Measurements from ENCODE around the gene MAD1L1.
"Not testable (repeated sequence)": the region's sequence is repeated elsewhere in the genome, so short reads cannot be mapped to it uniquely, and the experiment has no call there.

MAD1L1 gene

GRCh38 chr7:1978656-1979590 is 253.8 kb downstream of the MAD1L1 start:
- in situ Hi-C loops (cut with MboI; ENCODE audit: low sequenced_read_pairs) = no loop called here

- in situ Hi-C loops (cut with MboI; ENCODE audit: low sequenced_read_pairs) = no loop called here
Measured at GRCh38 chr7:1977876-1978441, 254.8 kb downstream of the MAD1L1 start.

GRCh38 chr7:1977059-1977875 is 255.5 kb downstream of the MAD1L1 start:
- in situ Hi-C loops (cut with MboI; ENCODE audit: low sequenced_read_pairs) = no loop called here

GRCh38 chr7:1976521-1976920 is 256.2 kb downstream of the MAD1L1 start:
- in situ Hi-C loops (cut with MboI; ENCODE audit: low sequenced_read_pairs) = not testable (repeated sequence)

GRCh38 chr7:1975581-1975980 is 257.2 kb downstream of the MAD1L1 start:
- in situ Hi-C loops (cut with MboI; ENCODE audit: low sequenced_read_pairs) = no loop called here

- in situ Hi-C loops (cut with MboI; ENCODE audit: low sequenced_read_pairs) = no loop called here
Measured at GRCh38 chr7:1975179-1975578, 257.6 kb downstream of the MAD1L1 start.

GRCh38 chr7:1974290-1975101 is 258.2 kb downstream of the MAD1L1 start:
- in situ Hi-C loops (cut with MboI; ENCODE audit: low sequenced_read_pairs) = no loop called here

- in situ Hi-C loops (cut with MboI; ENCODE audit: low sequenced_read_pairs) = no loop called here
Measured at GRCh38 chr7:1973321-1974251, 259.2 kb downstream of the MAD1L1 start.

GRCh38 chr7:1972744-1973143 is 260.0 kb downstream of the MAD1L1 start:
- in situ Hi-C loops (cut with MboI; ENCODE audit: low sequenced_read_pairs) = no loop called here

- in situ Hi-C loops (cut with MboI; ENCODE audit: low sequenced_read_pairs) = no loop called here
Measured at GRCh38 chr7:1971946-1972654, 260.6 kb downstream of the MAD1L1 start.

- in situ Hi-C loops (cut with MboI; ENCODE audit: low sequenced_read_pairs) = no loop called here
Measured at GRCh38 chr7:1970895-1971294, 261.9 kb downstream of the MAD1L1 start.

GRCh38 chr7:1970285-1970660 is 262.5 kb downstream of the MAD1L1 start:
- in situ Hi-C loops (cut with MboI; ENCODE audit: low sequenced_read_pairs) = not testable (repeated sequence)

- in situ Hi-C loops (cut with MboI; ENCODE audit: low sequenced_read_pairs) = no loop called here
Measured at GRCh38 chr7:1969459-1970284, 263.1 kb downstream of the MAD1L1 start.

- in situ Hi-C loops (cut with MboI; ENCODE audit: low sequenced_read_pairs) = no loop called here
Measured at GRCh38 chr7:1968397-1969111, 264.2 kb downstream of the MAD1L1 start.

- in situ Hi-C loops (cut with MboI; ENCODE audit: low sequenced_read_pairs) = no loop called here
Measured at GRCh38 chr7:1967512-1968396, 265.0 kb downstream of the MAD1L1 start.

- in situ Hi-C loops (cut with MboI; ENCODE audit: low sequenced_read_pairs) = no loop called here
Measured at GRCh38 chr7:1966631-1967200, 266.0 kb downstream of the MAD1L1 start.

All from HL-60/S4 treated with retinoic acid at 250 ng/mL for 4 days and 3 days (cell line).